Breast epithelium (tissue), 3 donors: ENCODE data around the gene CTRL.
"Not testable (repeated sequence)": the region's sequence is repeated elsewhere in the genome, so short reads cannot be mapped to it uniquely, and the experiment has no call there.

Experiments used
- POLR2A ChIP-seq: fragments of 450-650 bp; IDR thresholded peaks from one replicate; pipeline ENCODE4 v1.6.1; 2016; ENCODE audit warnings: antibody characterized with exemption, mild to moderate bottlenecking, moderate library complexity
- POLR2AphosphoS5 ChIP-seq, 3 donors: sonication (generic); formaldehyde crosslinking; IDR thresholded peaks; one replicate each; pipeline ENCODE4 v1.6.1; 2017; ENCODE audit warnings: antibody characterized with exemption in 3 of 3
- TF ChIP-seq, protein P1 (sequence below), 3 donors: fragments of 450-650 bp; IDR thresholded peaks; one replicate each; pipeline ENCODE4 v1.5.1; 2016 to 2017; ENCODE audit warnings: antibody characterized with exemption in 3 of 3, mild to moderate bottlenecking in 3 of 3, moderate library complexity in 3 of 3

DNA sequence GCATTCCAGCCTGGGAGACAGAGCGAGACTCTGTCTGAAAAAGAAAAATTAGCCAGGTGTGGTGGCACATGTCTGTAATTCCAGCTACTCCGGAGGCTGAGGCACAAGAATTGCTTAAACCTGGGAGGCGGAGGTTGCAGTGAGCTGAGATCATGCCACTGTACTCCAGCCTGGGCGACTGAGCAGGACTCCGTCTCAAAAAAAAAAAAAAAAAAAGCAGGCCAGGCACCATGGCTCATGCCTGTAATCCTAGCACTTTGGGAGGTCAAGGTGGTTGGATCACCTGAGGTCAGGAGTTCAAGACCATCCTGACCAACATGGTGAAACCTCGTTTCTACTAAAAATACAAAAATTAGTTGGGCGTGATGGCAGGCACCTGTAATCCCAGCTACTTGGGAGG lies 40.6 kb upstream of the CTRL start:
- TF ChIP-seq, protein P1, sequence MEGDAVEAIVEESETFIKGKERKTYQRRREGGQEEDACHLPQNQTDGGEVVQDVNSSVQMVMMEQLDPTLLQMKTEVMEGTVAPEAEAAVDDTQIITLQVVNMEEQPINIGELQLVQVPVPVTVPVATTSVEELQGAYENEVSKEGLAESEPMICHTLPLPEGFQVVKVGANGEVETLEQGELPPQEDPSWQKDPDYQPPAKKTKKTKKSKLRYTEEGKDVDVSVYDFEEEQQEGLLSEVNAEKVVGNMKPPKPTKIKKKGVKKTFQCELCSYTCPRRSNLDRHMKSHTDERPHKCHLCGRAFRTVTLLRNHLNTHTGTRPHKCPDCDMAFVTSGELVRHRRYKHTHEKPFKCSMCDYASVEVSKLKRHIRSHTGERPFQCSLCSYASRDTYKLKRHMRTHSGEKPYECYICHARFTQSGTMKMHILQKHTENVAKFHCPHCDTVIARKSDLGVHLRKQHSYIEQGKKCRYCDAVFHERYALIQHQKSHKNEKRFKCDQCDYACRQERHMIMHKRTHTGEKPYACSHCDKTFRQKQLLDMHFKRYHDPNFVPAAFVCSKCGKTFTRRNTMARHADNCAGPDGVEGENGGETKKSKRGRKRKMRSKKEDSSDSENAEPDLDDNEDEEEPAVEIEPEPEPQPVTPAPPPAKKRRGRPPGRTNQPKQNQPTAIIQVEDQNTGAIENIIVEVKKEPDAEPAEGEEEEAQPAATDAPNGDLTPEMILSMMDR (IDR thresholded peaks at IDR 0.05), result not testable (repeated sequence)
- not testable (repeated sequence) for TF ChIP-seq POLR2A; POLR2AphosphoS5 (IDR thresholded peaks at IDR 0.05)
